ENCODE results near the gene RLN3. TPM values are rescaled to one million over a fixed set of nuclear protein-coding genes. Genes with fewer than 3 reads are reported as not detected.

Gene RLN3
- total and polyA plus RNA-seq, 10 donors, result 0.35 TPM; not detected in 9

- Histone ChIP-seq H3K9me3 (no peaks in the 10 kb centered on the region), H3K4me3 (peak overlapping the region in 2 of 8 donors; percentile 35 to 51), H3K27me3 (replicated peaks in 1 of 7) (no peaks in the 10 kb centered on the region), H3K36me3 (peaks cover 0 to 69% (median 10%) of the 10 kb centered on the region in 6 donors), H3K4me1 (peaks cover 8 to 71% (median 50%) of the 10 kb centered on the region in 6 donors), H3K27ac (peak overlapping the region in 3 of 8 donors; percentile 72 to 81 (median 74))
- TF ChIP-seq CTCF (IDR thresholded peaks at IDR 0.05 in 8 of 11, conservative IDR thresholded peaks at IDR 0.05 in 3 of 11), result no peak
- TF ChIP-seq POLR2A (IDR thresholded peaks at IDR 0.05), result no peak
- intact Hi-C loops (cut with DNase I; ENCODE audit: low total_unique reads), result no loop called here
- WGBS, 5 donors, result 72 to 82% (median 78%) methylated on average over 11 to 12 of the region's 12 CpGs
- no peak for DNase-seq
Measured at GRCh38 chr19:13979686-13980085, 48.3 kb upstream of the RLN3 start.

GRCh38 chr19:13980340-13980739 lies 47.6 kb upstream of the RLN3 start:
- peak in 1 of 3 donors; percentile 29 for TF ChIP-seq POLR2AphosphoS5 (IDR thresholded peaks at IDR 0.05)
- TF ChIP-seq CTCF (IDR thresholded peaks at IDR 0.05 in 8 of 11, conservative IDR thresholded peaks at IDR 0.05 in 3 of 11), result no peak
- intact Hi-C loops (cut with DNase I; ENCODE audit: low total_unique reads), result no loop called here
- Histone ChIP-seq H3K4me3 (no peak overlapping the region), H3K27ac (no peak overlapping the region), H3K4me1 (peaks cover 11 to 78% (median 56%) of the 10 kb centered on the region in 6 donors), H3K36me3 (peaks cover 0 to 63% (median 10%) of the 10 kb centered on the region in 6 donors), H3K27me3 (replicated peaks in 1 of 7) (no peaks in the 10 kb centered on the region), H3K9me3 (no peaks in the 10 kb centered on the region)
- no peak for DNase-seq
- WGBS, 5 donors, result 92 to 99% (median 96%) methylated on average over 8 to 15 of the region's 15 CpGs

GRCh38 chr19:13981021-13981420 lies 46.9 kb upstream of the RLN3 start:
- Histone ChIP-seq H3K4me3 (no peak overlapping the region), H3K27ac (peak overlapping the region in 1 of 8 donors; percentile 24), H3K27me3 (replicated peaks in 1 of 7) (no peaks in the 10 kb centered on the region), H3K9me3 (no peaks in the 10 kb centered on the region), H3K36me3 (peaks cover 0 to 56% (median 6%) of the 10 kb centered on the region in 6 donors), H3K4me1 (peaks cover 18 to 85% (median 63%) of the 10 kb centered on the region in 6 donors)
- TF ChIP-seq POLR2AphosphoS5 (IDR thresholded peaks at IDR 0.05), result no peak
- TF ChIP-seq POLR2A (IDR thresholded peaks at IDR 0.05), result no peak
- TF ChIP-seq CTCF (IDR thresholded peaks at IDR 0.05 in 8 of 11, conservative IDR thresholded peaks at IDR 0.05 in 3 of 11), result no peak
- no peak for DNase-seq
- 88 to 100% (median 94%) methylated on average over 4 to 5 of the region's 5 CpGs for WGBS, 5 donors
- intact Hi-C loops (cut with DNase I; ENCODE audit: low total_unique reads), result no loop called here

- H3K4me3 ChIP-seq, result no peak overlapping the region
- H3K27me3 ChIP-seq (replicated peaks in 1 of 7), result no peaks in the 10 kb centered on the region
- intact Hi-C loops (cut with DNase I; ENCODE audit: low total_unique reads), result no loop called here
- no peak for TF ChIP-seq POLR2AphosphoS5 (IDR thresholded peaks at IDR 0.05)
- no peak for TF ChIP-seq CTCF (IDR thresholded peaks at IDR 0.05 in 8 of 11, conservative IDR thresholded peaks at IDR 0.05 in 3 of 11)
- no peak for TF ChIP-seq POLR2A (IDR thresholded peaks at IDR 0.05)
- whole genome bisulfite sequencing, 5 donors, result 61 to 79% (median 74%) methylated on average over 7 to 9 of the region's 9 CpGs
- no peak for DNase-seq
- peak overlapping the region in 2 of 8 donors; percentile 0 to 24 for H3K27ac ChIP-seq
- H3K4me1 ChIP-seq, result peaks cover 22 to 89% (median 68%) of the 10 kb centered on the region in 6 donors
- H3K9me3 ChIP-seq, result no peaks in the 10 kb centered on the region
- peaks cover 0 to 52% (median 6%) of the 10 kb centered on the region in 6 donors for H3K36me3 ChIP-seq
Measured at GRCh38 chr19:13981467-13981866, 46.5 kb upstream of the RLN3 start.
